CD4-positive, CD25-positive, alpha-beta regulatory T cell (primary cell): ENCODE data around the gene BMP8B. TPM values are rescaled to one million over a fixed set of nuclear protein-coding genes. Genes with fewer than 3 reads are reported as not detected.
A peak's percentile ranks its signal among the peaks of the same experiment; 100 is the strongest.

ENCODE experiments used
- ATAC-seq, 2 donors: fragments of 150-1000 bp; cut with Tn5 transposase; one replicate each; pipeline ENCODE4 v1.10.0; 2021; ENCODE audit warnings: low read depth in 2 of 2, moderate number of reproducible peaks in 2 of 2, moderate library complexity in 1 of 2
- DNase-seq, 3 donors: peaks; one replicate each; pipeline versions ENCODE4 v3.0.0 to v3.0.0-alpha.2; 2012 to 2022; ENCODE audit warnings: mixed read lengths in 1 of 3
- H3K27ac ChIP-seq: one replicate; pipeline ENCODE4 v1.7.0; 2013; ENCODE audit warnings: mild to moderate bottlenecking, low read length; ENCODE audit not compliant: insufficient read depth, poor library complexity, severe bottlenecking
- H3K27me3 ChIP-seq: one replicate; pipeline ENCODE4 v1.7.0; 2013; ENCODE audit warnings: low read length; ENCODE audit not compliant: control insufficient read depth, insufficient read depth
- H3K36me3 ChIP-seq: one replicate; pipeline ENCODE4 v1.7.0; 2013; ENCODE audit warnings: mild to moderate bottlenecking, low read length, moderate library complexity; ENCODE audit not compliant: control insufficient read depth, insufficient read depth
- H3K4me1 ChIP-seq: 2 replicates; pipeline ENCODE4 v1.7.0; 2013; ENCODE audit warnings: mild to moderate bottlenecking, low read length; ENCODE audit not compliant: insufficient read depth, control insufficient read depth, poor library complexity, severe bottlenecking
- H3K4me3 ChIP-seq: one replicate; pipeline ENCODE4 v1.7.0; 2013; ENCODE audit warnings: low read depth, mild to moderate bottlenecking, low read length, moderate library complexity
- H3K9me3 ChIP-seq, 2 experiments: 1 replicate in 1 of 2; 2 replicates in 1 of 2; pipeline ENCODE4 v1.7.0; 2013; ENCODE audit warnings: low read length in 2 of 2, mild to moderate bottlenecking in 1 of 2, moderate library complexity in 1 of 2; ENCODE audit not compliant: control insufficient read depth in 2 of 2
- H3K27ac Mint-ChIP-seq, 3 donors: one replicate each; pipeline ENCODE4 v1.8.0; 2020 to 2022; ENCODE audit warnings: mild to moderate bottlenecking in 3 of 3, mixed read lengths in 3 of 3, moderate library complexity in 2 of 3
- H3K27me3 Mint-ChIP-seq: one replicate; pipeline ENCODE4 v1.8.0; 2022; ENCODE audit warnings: mild to moderate bottlenecking, mixed read lengths
- H3K36me3 Mint-ChIP-seq: one replicate; pipeline ENCODE4 v1.8.0; 2020; ENCODE audit warnings: mixed read lengths
- H3K4me1 Mint-ChIP-seq, 4 donors: one replicate each; pipeline ENCODE4 v1.8.0; 2020 to 2022; ENCODE audit warnings: mixed read lengths in 4 of 4, mild to moderate bottlenecking in 1 of 4
- H3K4me3 Mint-ChIP-seq, 4 donors: one replicate each; pipeline ENCODE4 v1.8.0; 2020 to 2022; ENCODE audit warnings: mild to moderate bottlenecking in 4 of 4, mixed read lengths in 4 of 4, moderate library complexity in 3 of 4
- H3K9me3 Mint-ChIP-seq, 7 donors: one replicate each; pipeline ENCODE4 v1.8.0; 2020 to 2022; ENCODE audit warnings: mixed read lengths in 7 of 7, mild to moderate bottlenecking in 3 of 7, moderate library complexity in 2 of 7
- polyA plus RNA-seq, 4 donors: library from polyadenylated mRNA; unstranded; fragments of 300-500 nt; fragmentation: Illumina TruSeq; gene quantifications; one replicate each; pipeline ENCODE4 v1.2.3, GENCODE V29; 2021
- total RNA-seq: library from RNA; stranded (reverse); gene quantifications from one replicate; pipeline ENCODE4 v1.2.3, GENCODE V29; 2022

The BMP8B gene
- total RNA-seq: 0.39 TPM
- under 1 TPM in 3 of 4 donors, not detected in 1; 0.05 to 0.13 (median 0.07) TPM for polyA plus RNA-seq

- ATAC-seq (peak; percentile 59 to 63), DNase-seq (peak; percentile 34 to 55 (median 37))
- no peaks in the 10 kb centered on the region for H3K27me3 ChIP-seq
- H3K36me3 ChIP-seq: no peaks in the 10 kb centered on the region
- no peaks in the 10 kb centered on the region for H3K9me3 ChIP-seq
- H3K27ac ChIP-seq: no peak within 1 kb of the TSS
- peaks cover 10% of the 10 kb centered on the region for H3K4me1 ChIP-seq
- peak within 1 kb of the TSS in 2 of 3 donors; percentile 36 to 91 for H3K27ac Mint-ChIP-seq
- peaks cover 4 to 17% (median 7%) of the 10 kb centered on the region in 4 donors for H3K4me1 Mint-ChIP-seq
- peak within 1 kb of the TSS; percentile 58 to 88 (median 80) for H3K4me3 Mint-ChIP-seq
- H3K27me3 Mint-ChIP-seq: peaks cover 47% of the 10 kb centered on the region
- no peak within 1 kb of the TSS for H3K4me3 ChIP-seq
- no peaks in the 10 kb centered on the region for H3K9me3 Mint-ChIP-seq
- no peaks in the 10 kb centered on the region for H3K36me3 Mint-ChIP-seq
These were observed at the start of gene BMP8B for GRCh38 chr1:39788758-39789570. Gene BMP8B (minus strand): TSS chr1:39788865. CDS start chr1:39788485, 380 bp downstream.

- H3K4me1 ChIP-seq: no peaks in the 10 kb centered on the region
- no peak overlapping the region for H3K4me3 ChIP-seq
- H3K36me3 Mint-ChIP-seq: peaks cover 26% of the 10 kb centered on the region
- DNase-seq: no peak
- no peak overlapping the region for H3K27ac Mint-ChIP-seq
- no peak overlapping the region for H3K27ac ChIP-seq
- ATAC-seq: no peak
- no peaks in the 10 kb centered on the region for H3K27me3 Mint-ChIP-seq
- H3K9me3 ChIP-seq: no peaks in the 10 kb centered on the region
- H3K4me3 Mint-ChIP-seq: no peak overlapping the region
- no peaks in the 10 kb centered on the region for H3K9me3 Mint-ChIP-seq
- H3K4me1 Mint-ChIP-seq: peaks cover 0 to 7% (median 3%) of the 10 kb centered on the region in 4 donors
- no peaks in the 10 kb centered on the region for H3K27me3 ChIP-seq
- H3K36me3 ChIP-seq: peaks cover 20% of the 10 kb centered on the region
These were observed 48.0 kb upstream of the BMP8B start for GRCh38 chr1:39836595-39837110.

GRCh38 chr1:39835935-39836594 is 47.4 kb upstream of the BMP8B start:
- H3K9me3 Mint-ChIP-seq: no peaks in the 10 kb centered on the region
- Histone ChIP-seq H3K4me3 (no peak overlapping the region), H3K4me1 (no peaks in the 10 kb centered on the region), H3K27ac (no peak overlapping the region), H3K36me3 (peaks cover 14% of the 10 kb centered on the region), H3K27me3 (no peaks in the 10 kb centered on the region), H3K9me3 (no peaks in the 10 kb centered on the region)
- no peak overlapping the region for H3K27ac Mint-ChIP-seq
- H3K36me3 Mint-ChIP-seq: peaks cover 20% of the 10 kb centered on the region
- H3K4me1 Mint-ChIP-seq: peaks cover 0 to 2% (median under 1%) of the 10 kb centered on the region in 4 donors
- no peak for DNase-seq
- no peaks in the 10 kb centered on the region for H3K27me3 Mint-ChIP-seq
- ATAC-seq: no peak
- H3K4me3 Mint-ChIP-seq: no peak overlapping the region

DNA sequence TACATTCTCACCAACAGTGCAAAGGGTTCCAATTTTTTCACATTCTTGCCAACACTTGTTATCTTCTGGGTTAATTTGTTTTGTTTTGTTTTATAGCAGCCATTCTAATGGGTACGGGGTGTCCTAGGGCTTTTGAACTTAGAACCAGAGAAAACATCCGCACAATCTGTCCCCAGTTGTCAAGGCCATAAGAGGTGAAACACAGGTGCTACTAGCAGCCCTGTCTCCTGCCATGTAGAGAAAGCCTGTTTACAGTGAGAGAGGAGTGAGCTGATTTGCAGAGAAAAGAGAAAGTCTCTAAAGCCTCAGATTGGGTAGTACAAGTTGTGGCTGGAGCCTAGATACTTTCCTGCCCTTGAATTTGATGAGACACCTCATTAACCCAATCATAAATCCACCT is 46.4 kb upstream of the BMP8B start:
- Histone ChIP-seq H3K27ac (no peak overlapping the region), H3K36me3 (peaks cover 7% of the 10 kb centered on the region), H3K4me1 (no peaks in the 10 kb centered on the region), H3K27me3 (peaks cover 2% of the 10 kb centered on the region), H3K4me3 (no peak overlapping the region), H3K9me3 (no peaks in the 10 kb centered on the region)
- Mint-ChIP-seq H3K27ac (peak overlapping the region in 1 of 3 donors; percentile 18), H3K4me1 (peaks cover 0 to 2% (median 0%) of the 10 kb centered on the region in 4 donors), H3K36me3 (peaks cover 16% of the 10 kb centered on the region), H3K27me3 (peaks cover 1% of the 10 kb centered on the region), H3K4me3 (peak overlapping the region in 1 of 4 donors; percentile 27), H3K9me3 (no peaks in the 10 kb centered on the region)
- DNase-seq: no peak
- no peak for ATAC-seq

DNA sequence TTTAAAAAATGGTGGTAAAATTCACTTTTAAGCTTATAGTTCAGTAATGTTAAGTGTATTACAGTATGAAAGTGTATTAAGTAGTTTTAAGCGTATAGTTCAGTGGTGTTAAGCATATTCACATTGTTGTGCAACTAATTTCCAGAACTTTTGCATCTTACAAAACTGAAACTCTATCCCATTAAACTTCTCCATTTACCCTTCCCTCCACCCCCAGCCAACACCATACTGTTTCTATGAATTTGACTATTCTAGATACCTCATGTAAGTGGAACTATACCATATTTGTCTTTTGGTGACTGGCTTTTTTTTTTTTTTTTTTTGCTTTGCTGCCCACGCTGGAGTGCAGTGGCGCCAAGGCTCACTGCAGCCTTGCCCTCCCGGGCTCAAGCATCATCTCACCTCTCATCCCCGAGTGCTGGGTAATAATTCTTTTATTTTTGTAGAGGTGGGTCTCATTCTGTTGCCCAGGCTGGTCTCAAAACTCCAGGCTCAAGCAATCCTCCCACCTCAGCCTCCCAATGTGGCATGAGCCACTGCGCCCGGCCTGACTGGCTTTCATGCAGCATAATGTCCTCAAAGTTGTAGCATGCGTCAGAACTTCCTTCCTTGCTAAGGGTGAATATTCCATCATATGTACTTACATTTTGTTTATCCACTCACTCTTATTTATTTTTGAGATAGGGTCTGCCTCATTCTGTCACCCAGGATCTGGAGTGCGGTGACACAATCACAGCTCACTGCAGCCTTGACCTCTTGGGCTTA is 45.1 kb upstream of the BMP8B start:
- Mint-ChIP-seq H3K4me1 (peaks cover 0 to 2% (median 0%) of the 10 kb centered on the region in 4 donors), H3K27ac (peak overlapping the region in 1 of 3 donors; percentile 49), H3K9me3 (no peaks in the 10 kb centered on the region), H3K27me3 (peaks cover 14% of the 10 kb centered on the region), H3K36me3 (peaks cover 6% of the 10 kb centered on the region), H3K4me3 (no peak overlapping the region)
- Histone ChIP-seq H3K27ac (no peak overlapping the region), H3K27me3 (peaks cover 5% of the 10 kb centered on the region), H3K36me3 (peaks cover 2% of the 10 kb centered on the region), H3K9me3 (no peaks in the 10 kb centered on the region), H3K4me3 (no peak overlapping the region), H3K4me1 (no peaks in the 10 kb centered on the region)
- ATAC-seq (no peak), DNase-seq (no peak)

DNA sequence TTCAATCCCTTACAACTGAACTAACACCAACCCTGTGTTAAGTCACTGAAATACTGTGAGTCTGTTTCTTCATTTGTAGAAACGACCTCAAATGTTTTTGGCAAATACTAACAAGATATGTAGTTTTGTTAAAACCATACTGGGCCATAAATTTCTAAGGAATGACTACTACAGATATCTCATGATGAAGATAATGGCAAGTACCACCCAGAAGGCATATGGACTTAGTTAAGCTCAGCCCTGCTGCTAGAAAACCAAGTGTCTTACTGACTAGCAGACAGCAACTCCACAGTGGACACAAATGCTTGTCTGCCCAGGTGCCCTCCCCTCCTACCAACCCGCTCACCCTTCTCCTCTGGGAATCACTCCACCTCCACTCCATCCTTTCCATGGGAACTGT is 44.5 kb upstream of the BMP8B start:
- Mint-ChIP-seq H3K27me3 (peaks cover 14% of the 10 kb centered on the region), H3K4me1 (peaks cover 0 to 2% (median 0%) of the 10 kb centered on the region in 4 donors), H3K4me3 (no peak overlapping the region), H3K27ac (peak overlapping the region in 1 of 3 donors; percentile 60), H3K9me3 (no peaks in the 10 kb centered on the region), H3K36me3 (peaks cover 4% of the 10 kb centered on the region)
- Histone ChIP-seq H3K27me3 (peaks cover 5% of the 10 kb centered on the region), H3K36me3 (no peaks in the 10 kb centered on the region), H3K27ac (no peak overlapping the region), H3K4me3 (no peak overlapping the region), H3K4me1 (no peaks in the 10 kb centered on the region), H3K9me3 (no peaks in the 10 kb centered on the region)
- DNase-seq: no peak
- no peak for ATAC-seq

DNA sequence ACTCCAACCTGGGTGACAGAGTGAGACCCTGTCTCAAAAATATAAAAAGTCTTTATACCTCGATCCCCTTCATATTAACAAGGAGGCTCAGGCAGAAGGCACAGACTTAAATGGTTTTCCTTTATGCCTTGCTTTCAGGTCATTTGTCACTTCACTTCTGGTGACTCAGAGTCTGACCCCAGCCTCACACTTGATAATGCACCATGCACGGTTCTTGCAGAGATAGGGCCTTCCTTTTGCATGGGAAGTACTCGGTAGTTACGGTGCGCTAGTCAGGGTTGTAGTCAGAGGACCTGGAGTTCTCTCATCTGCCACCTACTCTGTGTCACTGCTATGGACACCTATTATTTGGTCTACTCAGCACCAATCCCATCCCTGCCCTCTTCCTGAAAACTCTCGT is 43.6 kb upstream of the BMP8B start:
- H3K36me3 Mint-ChIP-seq: peaks cover 2% of the 10 kb centered on the region
- no peaks in the 10 kb centered on the region for H3K9me3 Mint-ChIP-seq
- H3K4me3 ChIP-seq: no peak overlapping the region
- no peak overlapping the region for H3K4me3 Mint-ChIP-seq
- peaks cover 5% of the 10 kb centered on the region for H3K27me3 ChIP-seq
- ATAC-seq (no peak), DNase-seq (no peak)
- H3K4me1 Mint-ChIP-seq: peaks cover 0 to 2% (median 0%) of the 10 kb centered on the region in 4 donors
- no peaks in the 10 kb centered on the region for H3K9me3 ChIP-seq
- peak overlapping the region in 1 of 3 donors; percentile 60 for H3K27ac Mint-ChIP-seq
- peaks cover 14% of the 10 kb centered on the region for H3K27me3 Mint-ChIP-seq
- H3K27ac ChIP-seq: no peak overlapping the region
- H3K4me1 ChIP-seq: no peaks in the 10 kb centered on the region
- no peaks in the 10 kb centered on the region for H3K36me3 ChIP-seq
